Measurements from ENCODE around the gene RAD51B. TPM values are rescaled to one million over a fixed set of nuclear protein-coding genes. Genes with fewer than 3 reads are reported as not detected.

RAD51B gene
- total and polyA plus RNA-seq, 2 of the 13 experiments (the other 11 are each of a cell fraction or from before 2014, with no cell fraction given) = 7.0 to 9.5 TPM

GRCh38 chr14:68539789-68540188 is 720.2 kb downstream of the RAD51B start (continued):
- TF ChIP-seq, protein P1, sequence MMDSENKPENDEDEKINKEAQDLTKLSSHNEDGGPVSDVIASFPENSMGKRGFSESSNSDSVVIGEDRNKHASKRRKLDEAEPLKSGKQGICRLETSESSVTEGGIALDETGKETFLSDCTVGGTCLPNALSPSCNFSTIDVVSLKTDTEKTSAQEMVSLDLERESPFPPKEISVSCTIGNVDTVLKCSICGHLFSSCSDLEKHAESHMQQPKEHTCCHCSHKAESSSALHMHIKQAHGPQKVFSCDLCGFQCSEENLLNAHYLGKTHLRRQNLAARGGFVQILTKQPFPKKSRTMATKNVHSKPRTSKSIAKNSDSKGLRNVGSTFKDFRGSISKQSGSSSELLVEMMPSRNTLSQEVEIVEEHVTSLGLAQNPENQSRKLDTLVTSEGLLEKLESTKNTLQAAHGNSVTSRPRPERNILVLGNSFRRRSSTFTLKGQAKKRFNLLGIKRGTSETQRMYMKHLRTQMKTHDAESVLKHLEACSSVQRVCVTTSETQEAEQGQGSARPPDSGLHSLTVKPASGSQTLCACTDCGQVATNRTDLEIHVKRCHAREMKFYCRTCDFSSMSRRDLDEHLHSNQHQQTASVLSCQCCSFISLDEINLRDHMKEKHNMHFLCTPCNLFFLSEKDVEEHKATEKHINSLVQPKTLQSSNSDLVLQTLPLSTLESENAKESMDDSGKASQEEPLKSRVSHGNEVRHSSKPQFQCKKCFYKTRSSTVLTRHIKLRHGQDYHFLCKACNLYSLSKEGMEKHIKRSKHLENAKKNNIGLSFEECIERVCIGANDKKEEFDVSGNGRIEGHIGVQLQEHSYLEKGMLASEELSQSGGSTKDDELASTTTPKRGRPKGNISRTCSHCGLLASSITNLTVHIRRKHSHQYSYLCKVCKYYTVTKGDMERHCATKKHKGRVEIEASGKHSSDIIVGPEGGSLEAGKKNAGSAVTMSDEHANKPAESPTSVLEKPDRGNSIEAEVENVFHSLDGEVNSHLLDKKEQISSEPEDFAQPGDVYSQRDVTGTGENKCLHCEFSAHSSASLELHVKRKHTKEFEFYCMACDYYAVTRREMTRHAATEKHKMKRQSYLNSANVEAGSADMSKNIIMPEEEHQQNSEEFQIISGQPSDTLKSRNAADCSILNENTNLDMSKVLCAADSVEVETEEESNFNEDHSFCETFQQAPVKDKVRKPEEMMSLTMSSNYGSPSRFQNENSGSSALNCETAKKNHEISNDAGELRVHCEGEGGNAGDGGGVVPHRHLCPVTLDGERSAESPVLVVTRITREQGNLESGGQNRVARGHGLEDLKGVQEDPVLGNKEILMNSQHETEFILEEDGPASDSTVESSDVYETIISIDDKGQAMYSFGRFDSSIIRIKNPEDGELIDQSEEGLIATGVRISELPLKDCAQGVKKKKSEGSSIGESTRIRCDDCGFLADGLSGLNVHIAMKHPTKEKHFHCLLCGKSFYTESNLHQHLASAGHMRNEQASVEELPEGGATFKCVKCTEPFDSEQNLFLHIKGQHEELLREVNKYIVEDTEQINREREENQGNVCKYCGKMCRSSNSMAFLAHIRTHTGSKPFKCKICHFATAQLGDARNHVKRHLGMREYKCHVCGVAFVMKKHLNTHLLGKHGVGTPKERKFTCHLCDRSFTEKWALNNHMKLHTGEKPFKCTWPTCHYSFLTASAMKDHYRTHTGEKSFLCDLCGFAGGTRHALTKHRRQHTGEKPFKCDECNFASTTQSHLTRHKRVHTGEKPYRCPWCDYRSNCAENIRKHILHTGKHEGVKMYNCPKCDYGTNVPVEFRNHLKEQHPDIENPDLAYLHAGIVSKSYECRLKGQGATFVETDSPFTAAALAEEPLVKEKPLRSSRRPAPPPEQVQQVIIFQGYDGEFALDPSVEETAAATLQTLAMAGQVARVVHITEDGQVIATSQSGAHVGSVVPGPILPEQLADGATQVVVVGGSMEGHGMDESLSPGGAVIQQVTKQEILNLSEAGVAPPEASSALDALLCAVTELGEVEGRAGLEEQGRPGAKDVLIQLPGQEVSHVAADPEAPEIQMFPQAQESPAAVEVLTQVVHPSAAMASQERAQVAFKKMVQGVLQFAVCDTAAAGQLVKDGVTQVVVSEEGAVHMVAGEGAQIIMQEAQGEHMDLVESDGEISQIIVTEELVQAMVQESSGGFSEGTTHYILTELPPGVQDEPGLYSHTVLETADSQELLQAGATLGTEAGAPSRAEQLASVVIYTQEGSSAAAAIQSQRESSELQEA (CRISPR knock-in tag; IDR thresholded peaks at IDR 0.05; ENCODE audit: not compliant biosample characterization) = no peak
- TF ChIP-seq ZNF530 (CRISPR knock-in tag; IDR thresholded peaks at IDR 0.05; ENCODE audit: low read depth) = no peak
- TF ChIP-seq ZNF260 (CRISPR knock-in tag; IDR thresholded peaks at IDR 0.05; ENCODE audit: borderline replicate concordance, low read depth) = no peak
- TF ChIP-seq, protein P2, sequence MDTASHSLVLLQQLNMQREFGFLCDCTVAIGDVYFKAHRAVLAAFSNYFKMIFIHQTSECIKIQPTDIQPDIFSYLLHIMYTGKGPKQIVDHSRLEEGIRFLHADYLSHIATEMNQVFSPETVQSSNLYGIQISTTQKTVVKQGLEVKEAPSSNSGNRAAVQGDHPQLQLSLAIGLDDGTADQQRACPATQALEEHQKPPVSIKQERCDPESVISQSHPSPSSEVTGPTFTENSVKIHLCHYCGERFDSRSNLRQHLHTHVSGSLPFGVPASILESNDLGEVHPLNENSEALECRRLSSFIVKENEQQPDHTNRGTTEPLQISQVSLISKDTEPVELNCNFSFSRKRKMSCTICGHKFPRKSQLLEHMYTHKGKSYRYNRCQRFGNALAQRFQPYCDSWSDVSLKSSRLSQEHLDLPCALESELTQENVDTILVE (CRISPR knock-in tag; IDR thresholded peaks at IDR 0.05) = no peak
- TF ChIP-seq BORCS8-MEF2B (CRISPR knock-in tag; IDR thresholded peaks at IDR 0.05) = no peak
- no peak for TF ChIP-seq MXI1 (IDR thresholded peaks at IDR 0.05; ENCODE audit: borderline replicate concordance, low read depth, low read length)
- TF ChIP-seq XBP1 (CRISPR knock-in tag; IDR thresholded peaks at IDR 0.05) = no peak
- TF ChIP-seq ZNF549 (CRISPR knock-in tag; IDR thresholded peaks at IDR 0.05) = no peak
- TF ChIP-seq YEATS4 (CRISPR knock-in tag; IDR thresholded peaks at IDR 0.05; ENCODE audit: borderline replicate concordance) = no peak
- TF ChIP-seq ZNF280B (CRISPR knock-in tag; IDR thresholded peaks at IDR 0.05; ENCODE audit: borderline replicate concordance) = no peak

Data from HepG2 (cell line).